Pancreas (tissue), 10 donors: ENCODE measurements around the gene SERPINF2. TPM values are rescaled to one million over a fixed set of nuclear protein-coding genes. Genes with fewer than 3 reads are reported as not detected.

Experiments
- ATAC-seq, 4 donors: fragments of 200-7000 bp; cut with Tn5 transposase; one replicate each; pipeline versions ENCODE4 v1.8.0 to v1.9.1; 2020; ENCODE audit warnings: mild to moderate bottlenecking in 4 of 4, moderate library complexity in 4 of 4
- DNase-seq, 6 donors: peaks; one replicate each; pipeline ENCODE4 v3.0.0-alpha.2; 2020
- FAIRE-seq: peaks from 2 replicates; lab custom pipeline; 2012; peaks lifted over from hg19 to GRCh38; lab: Jason Lieb, UNC
- H3K27ac ChIP-seq, 4 donors: fragments of 200-600 bp; sonication (generic); 1 replicate in 3 of 4; 2 replicates in 1 of 4; pipeline versions ENCODE4 v1.5.0 to v1.8.0; 2020
- H3K27me3 ChIP-seq, 4 donors: fragments of 200-600 bp; one replicate each; pipeline ENCODE4 v1.8.0; 2021
- H3K36me3 ChIP-seq, 3 donors: fragments of 200-600 bp; sonication (generic) in 1 of 3; one replicate each; pipeline versions ENCODE4 v1.5.0 to v1.8.0; 2020 to 2021
- H3K4me1 ChIP-seq, 3 donors: fragments of 200-600 bp; one replicate each; pipeline ENCODE4 v1.8.0; 2021
- H3K4me3 ChIP-seq, 4 donors: fragments of 200-600 bp; sonication (generic) in 2 of 4; one replicate each; pipeline versions ENCODE4 v1.5.0 to v1.8.0; 2020 to 2021
- H3K9me3 ChIP-seq, 4 donors: fragments of 200-600 bp; one replicate each; pipeline ENCODE4 v1.8.0; 2021
- WGBS, 2 donors: extraction: QIAGEN DNeasy Blood & Tissue Kit; methylation state at CpG; one replicate each; pipeline ENCODE4 v1.1.7; 2013; 5-methylcytosine and 5-hydroxymethylcytosine counted together
- intact Hi-C, 3 donors: fragments of 100-400 bp; cut with DNase I; formaldehyde crosslinking; loops; one replicate each; pipeline versions ENCODE4 v1.11.1 to v1.14.2; 2022
- polyA plus RNA-seq, 2 donors: library from polyadenylated mRNA; stranded (reverse); fragments of 200-250 nt; gene quantifications; one replicate each; pipeline ENCODE4 v1.2.3, GENCODE V29; 2013
- total RNA-seq, 6 donors: library from RNA; stranded (reverse); fragmentation: NEBNext Ultra II Directional in 4 of 6; extraction: Animal tissue kit (Norgen Biotek cat#: 25700) in 4 of 6; gene quantifications; one replicate each; pipeline versions ENCODE4 v1.2.1 to v1.2.4, GENCODE V29; 2021 to 2023
- TF ChIP-seq, protein P1 (sequence below), 4 donors: fragments of 200-600 bp; sonication (generic) in 3 of 4; IDR thresholded peaks; one replicate each; pipeline versions ENCODE4 v1.5.0 to v1.8.0; 2021; ENCODE audit warnings: antibody characterized with exemption in 4 of 4
- donor health status: healthy with polysubstance abuse.
- donor health status: DM: no; HTN: no; CAD: no; lungs with moderate emphysema.
- donor health status: DM: no; HTN: no; CAD: no.
- donor health status: control.
- donor health status: control.
- donor health status: Bipolar disorder and iron deficiency.
- donor health status: DM: yes; HTN: yes; CAD: no.
- donor health status: DM: no; HTN: no; CAD: no.
- donor health status: DM: no; HTN: no; CAD: no.
- donor health status: DM: yes; HTN: yes; CAD: no.

The SERPINF2 gene
- total and polyA plus RNA-seq, 8 donors, result 1.4 to 8.8 (median 3.9) TPM

DNA sequence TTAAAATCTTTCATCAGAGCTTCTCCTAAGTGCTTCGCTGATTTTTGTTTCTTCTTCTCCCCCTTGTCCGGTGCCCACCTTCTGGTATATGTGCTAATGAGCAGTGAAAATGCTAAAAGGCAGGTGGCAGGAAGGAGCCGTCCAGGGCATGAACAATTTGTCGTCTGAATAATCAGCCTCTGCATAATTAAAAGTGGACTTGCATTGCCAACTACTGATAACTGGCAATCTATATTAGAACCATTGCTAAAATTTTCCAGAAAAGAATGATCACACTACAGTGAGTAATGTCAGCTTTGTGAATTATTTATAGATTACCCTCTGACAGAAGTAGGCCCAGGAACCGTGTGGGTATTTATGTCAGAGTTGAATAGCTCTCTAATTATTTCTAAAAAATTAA is 47.3 kb downstream of the SERPINF2 start:
- TF ChIP-seq, protein P1, sequence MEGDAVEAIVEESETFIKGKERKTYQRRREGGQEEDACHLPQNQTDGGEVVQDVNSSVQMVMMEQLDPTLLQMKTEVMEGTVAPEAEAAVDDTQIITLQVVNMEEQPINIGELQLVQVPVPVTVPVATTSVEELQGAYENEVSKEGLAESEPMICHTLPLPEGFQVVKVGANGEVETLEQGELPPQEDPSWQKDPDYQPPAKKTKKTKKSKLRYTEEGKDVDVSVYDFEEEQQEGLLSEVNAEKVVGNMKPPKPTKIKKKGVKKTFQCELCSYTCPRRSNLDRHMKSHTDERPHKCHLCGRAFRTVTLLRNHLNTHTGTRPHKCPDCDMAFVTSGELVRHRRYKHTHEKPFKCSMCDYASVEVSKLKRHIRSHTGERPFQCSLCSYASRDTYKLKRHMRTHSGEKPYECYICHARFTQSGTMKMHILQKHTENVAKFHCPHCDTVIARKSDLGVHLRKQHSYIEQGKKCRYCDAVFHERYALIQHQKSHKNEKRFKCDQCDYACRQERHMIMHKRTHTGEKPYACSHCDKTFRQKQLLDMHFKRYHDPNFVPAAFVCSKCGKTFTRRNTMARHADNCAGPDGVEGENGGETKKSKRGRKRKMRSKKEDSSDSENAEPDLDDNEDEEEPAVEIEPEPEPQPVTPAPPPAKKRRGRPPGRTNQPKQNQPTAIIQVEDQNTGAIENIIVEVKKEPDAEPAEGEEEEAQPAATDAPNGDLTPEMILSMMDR (IDR thresholded peaks at IDR 0.05), result no peak
- no peak overlapping the region for H3K4me3 ChIP-seq
- WGBS, 2 donors, result 37 to 44% methylated on average over 5 of the region's 5 CpGs
- intact Hi-C loops, result no loop called here
- peaks cover 0 to 18% (median 4%) of the 10 kb centered on the region in 3 donors for H3K36me3 ChIP-seq
- FAIRE-seq, result no peak
- no peaks in the 10 kb centered on the region for H3K9me3 ChIP-seq
- DNase-seq, result no peak
- no peaks in the 10 kb centered on the region for H3K27me3 ChIP-seq
- H3K4me1 ChIP-seq, result peaks cover 0 to 4% (median 0%) of the 10 kb centered on the region in 3 donors
- H3K27ac ChIP-seq, result peak overlapping the region in 1 of 4 donors; percentile 5
- peak in 2 of 4 donors; percentile 27 to 28 for ATAC-seq

DNA sequence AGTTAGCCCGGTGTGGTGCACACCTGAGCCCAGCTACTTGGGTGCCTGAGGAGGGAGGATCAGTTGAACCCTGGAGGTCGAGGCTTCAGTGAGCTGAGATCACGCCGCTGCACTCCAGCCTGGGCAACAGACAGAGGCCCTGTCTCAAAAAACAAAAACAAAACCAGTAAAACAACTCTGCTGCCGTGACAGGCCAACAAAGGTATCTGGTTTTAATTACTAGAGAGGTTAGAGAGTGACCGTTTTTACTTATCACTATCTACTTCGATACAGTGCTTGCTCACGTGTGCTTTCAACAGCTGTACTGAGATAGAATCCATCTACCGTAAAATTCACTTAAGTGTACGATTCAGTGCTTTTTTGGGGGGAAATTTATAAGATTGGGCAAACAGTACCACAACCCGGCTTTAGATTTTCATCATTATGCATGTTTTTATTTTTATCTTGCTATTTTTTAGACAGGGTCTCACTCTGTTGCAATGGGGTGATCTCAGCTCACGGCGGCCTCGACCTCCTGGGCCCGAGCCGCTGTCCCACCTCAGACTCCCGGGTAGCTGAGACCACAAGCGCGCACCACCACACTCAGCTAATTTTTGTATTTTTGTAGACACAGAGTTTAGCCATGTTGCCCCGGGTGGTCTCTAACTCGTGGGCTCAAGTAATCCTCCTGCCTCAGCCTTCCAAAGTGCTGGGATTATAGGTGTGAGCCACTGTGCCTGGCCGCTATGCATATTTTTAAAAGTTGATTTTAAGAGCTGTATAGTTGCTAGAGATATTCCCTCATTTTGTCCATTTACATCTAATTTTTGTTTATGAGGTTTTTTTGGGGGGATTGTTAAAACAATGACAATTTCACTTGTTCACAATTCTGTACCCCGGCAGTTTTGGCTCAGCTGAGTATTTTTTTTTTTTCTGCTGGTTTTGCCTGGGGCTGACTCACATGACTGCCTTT is 50.1 kb downstream of the SERPINF2 start:
- FAIRE-seq, result no peak

DNA sequence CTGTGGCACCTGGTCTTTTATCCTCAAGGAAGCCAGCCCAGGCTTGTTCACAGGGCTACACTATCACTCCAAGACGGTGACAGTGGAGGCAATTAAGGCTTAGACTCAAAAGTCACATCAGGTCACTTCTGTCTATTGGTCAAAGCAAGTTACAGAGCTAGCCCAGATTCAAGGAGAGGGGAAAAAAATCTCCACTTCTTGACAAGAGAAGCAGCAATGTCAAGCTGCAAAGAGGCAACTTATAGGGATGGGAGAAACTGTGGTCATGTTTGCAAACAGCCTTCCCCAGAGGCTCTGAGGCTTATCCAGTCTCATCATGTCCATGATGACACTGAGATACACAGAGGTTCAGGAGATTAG is 50.8 kb downstream of the SERPINF2 start:
- no peaks in the 10 kb centered on the region for H3K9me3 ChIP-seq
- intact Hi-C loops, result no loop called here
- FAIRE-seq, result no peak
- no peaks in the 10 kb centered on the region for H3K27me3 ChIP-seq
- no peak overlapping the region for H3K4me3 ChIP-seq
- H3K4me1 ChIP-seq, result peaks cover 0 to 4% (median 0%) of the 10 kb centered on the region in 3 donors
- no peak for ATAC-seq
- DNase-seq, result no peak
- WGBS, 2 donors, result 63 to 68% methylated on average over 1 of the region's 1 CpG
- TF ChIP-seq, protein P1 (IDR thresholded peaks at IDR 0.05), result no peak
- H3K36me3 ChIP-seq, result peaks cover 0 to 6% (median 0%) of the 10 kb centered on the region in 3 donors
- no peak overlapping the region for H3K27ac ChIP-seq

More for the DNA sequence above, 50.1 kb downstream of the SERPINF2 start:
- DNase-seq (peak in 1 of 6 donors; percentile 6), ATAC-seq (no peak)
- intact Hi-C loops, result no loop called here
- Histone ChIP-seq H3K36me3 (peaks cover 0 to under 1% (median 0%) of the 10 kb centered on the region in 3 donors), H3K4me3 (no peak overlapping the region), H3K4me1 (peaks cover 0 to 4% (median 0%) of the 10 kb centered on the region in 3 donors), H3K9me3 (no peaks in the 10 kb centered on the region), H3K27ac (no peak overlapping the region), H3K27me3 (no peaks in the 10 kb centered on the region)
- WGBS, 2 donors, result 85 to 88% methylated on average over 23 of the region's 23 CpGs
- TF ChIP-seq, protein P1 (IDR thresholded peaks at IDR 0.05), result no peak

DNA sequence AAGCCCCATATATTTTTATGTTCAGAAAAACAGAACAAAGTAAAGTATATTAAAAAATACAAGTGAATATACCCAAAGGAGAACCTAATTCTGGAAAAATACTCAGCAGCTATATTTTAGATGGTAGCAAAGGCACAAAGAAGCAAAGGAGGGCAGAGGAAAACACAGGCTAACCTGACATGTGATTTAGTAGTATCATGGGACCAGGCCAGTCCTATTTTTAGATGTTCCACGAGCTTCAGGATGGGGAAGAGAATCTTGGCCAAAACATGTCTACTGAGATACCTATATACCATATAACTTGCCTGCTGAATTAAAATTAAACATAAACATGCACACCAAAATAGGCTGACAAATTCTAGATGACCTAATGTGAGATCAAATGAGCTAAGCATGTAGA is 54.1 kb downstream of the SERPINF2 start:
- no peak for FAIRE-seq

More for the DNA sequence above, 54.1 kb downstream of the SERPINF2 start:
- TF ChIP-seq, protein P1 (IDR thresholded peaks at IDR 0.05), result no peak
- Histone ChIP-seq H3K9me3 (no peaks in the 10 kb centered on the region), H3K27me3 (no peaks in the 10 kb centered on the region), H3K36me3 (peaks cover 0 to 21% (median 0%) of the 10 kb centered on the region in 3 donors), H3K4me1 (no peaks in the 10 kb centered on the region), H3K4me3 (no peak overlapping the region), H3K27ac (no peak overlapping the region)
- WGBS, 2 donors, result 11 to 22% methylated on average over 1 of the region's 1 CpG
- intact Hi-C loops, result no loop called here
- ATAC-seq (peak in 1 of 4 donors; percentile 56), DNase-seq (no peak)
